GM18520 (cell line): ENCODE results near the gene ZBBX.
"Not testable (repeated sequence)": the region's sequence is repeated elsewhere in the genome, so short reads cannot be mapped to it uniquely, and the experiment has no call there.

Experiments
- ATAC-seq: cut with Tn5 transposase; IDR thresholded peaks from one replicate; pipeline ENCODE4 v1.9.1; 2021; ENCODE audit not compliant: unreplicated experiment

The ZBBX gene

GRCh38 chr3:167380004-167380689, at the start of gene ZBBX:
TSS of gene ZBBX (minus strand) at chr3:167380297. CDS start at chr3:167372901, 7,396 bp downstream.
- ATAC-seq, result peak; percentile 99

GRCh38 chr3:167426962-167427361, 46.9 kb upstream of the ZBBX start:
- not testable (repeated sequence) for ATAC-seq

GRCh38 chr3:167422396-167422795, 42.3 kb upstream of the ZBBX start:
- not testable (repeated sequence) for ATAC-seq

GRCh38 chr3:167409611-167410010, 29.5 kb upstream of the ZBBX start:
- ATAC-seq, result no peak

GRCh38 chr3:167406876-167407492, 26.9 kb upstream of the ZBBX start:
- no peak for ATAC-seq

- no peak for ATAC-seq
These were observed 17.7 kb upstream of the ZBBX start for GRCh38 chr3:167397826-167398225.

- ATAC-seq, result no peak
These were observed 16.0 kb upstream of the ZBBX start for GRCh38 chr3:167396075-167396474.

GRCh38 chr3:167394003-167394402, 13.9 kb upstream of the ZBBX start:
- no peak for ATAC-seq

- ATAC-seq, result no peak
These were observed 2.1 kb upstream of the ZBBX start for GRCh38 chr3:167382155-167382554.

GRCh38 chr3:167375478-167375877, 4.6 kb downstream of the ZBBX start:
- no peak for ATAC-seq

GRCh38 chr3:167372138-167372537, 8.0 kb downstream of the ZBBX start:
- no peak for ATAC-seq

GRCh38 chr3:167361948-167362347, 18.1 kb downstream of the ZBBX start:
- ATAC-seq, result no peak

GRCh38 chr3:167361306-167361705, 18.8 kb downstream of the ZBBX start:
- ATAC-seq, result no peak

GRCh38 chr3:167355446-167355845, 24.7 kb downstream of the ZBBX start:
- ATAC-seq, result no peak

- no peak for ATAC-seq
These were observed 25.3 kb downstream of the ZBBX start for GRCh38 chr3:167354751-167355150.

GRCh38 chr3:167350245-167350862, 29.7 kb downstream of the ZBBX start:
- ATAC-seq, result no peak

GRCh38 chr3:167346171-167346570, 33.9 kb downstream of the ZBBX start:
- ATAC-seq, result no peak

- ATAC-seq, result no peak
These were observed 48.9 kb downstream of the ZBBX start for GRCh38 chr3:167330993-167331785.

GRCh38 chr3:167323572-167323971, 56.5 kb downstream of the ZBBX start:
- ATAC-seq, result no peak

GRCh38 chr3:167318996-167319615, 61.0 kb downstream of the ZBBX start:
- no peak for ATAC-seq

- ATAC-seq, result no peak
These were observed 61.8 kb downstream of the ZBBX start for GRCh38 chr3:167318306-167318705.
